WTC11 (cell line): ENCODE data around the gene PRXL2B. TPM values are rescaled to one million over a fixed set of nuclear protein-coding genes. Genes with fewer than 3 reads are reported as not detected.

Source experiments
- ATF1 ChIP-seq: sonication (generic); formaldehyde crosslinking; IDR thresholded peaks from 2 replicates; pipeline ENCODE4 v1.8.1; 2023; ENCODE audit warnings: mild to moderate bottlenecking, moderate library complexity, missing genetic modification reagents
- EMX1 ChIP-seq: fragments of 250-450 bp; sonication (Bioruptor Pico); IDR thresholded peaks from 2 replicates; pipeline ENCODE4 v1.8.0; 2021; ENCODE audit warnings: mild to moderate bottlenecking
- ERG ChIP-seq: fragments of 250-450 bp; sonication (Bioruptor Pico); IDR thresholded peaks from 2 replicates; pipeline ENCODE4 v1.8.0; 2021; ENCODE audit warnings: mild to moderate bottlenecking
- GRHL2 ChIP-seq: fragments of 250-450 bp; sonication (Bioruptor Pico); IDR thresholded peaks from 2 replicates; pipeline ENCODE4 v1.8.0; 2022; ENCODE audit warnings: mild to moderate bottlenecking, moderate library complexity; ENCODE audit not compliant: insufficient replicate concordance, severe bottlenecking
- HMGA2 ChIP-seq: fragments of 250-450 bp; sonication (Bioruptor Pico); IDR thresholded peaks from 2 replicates; pipeline ENCODE4 v1.4.0; 2021; ENCODE audit warnings: mild to moderate bottlenecking, moderate library complexity
- IRF1 ChIP-seq: sonication (generic); formaldehyde crosslinking; IDR thresholded peaks from 2 replicates; pipeline ENCODE4 v1.8.0; 2023; ENCODE audit warnings: missing genetic modification reagents
- JAZF1 ChIP-seq: fragments of 250-450 bp; sonication (Bioruptor Pico); IDR thresholded peaks from 2 replicates; pipeline ENCODE4 v1.9.0; 2021; ENCODE audit warnings: moderate library complexity, mild to moderate bottlenecking, inconsistent platforms
- TEAD1 ChIP-seq: sonication (generic); formaldehyde crosslinking; IDR thresholded peaks from 2 replicates; pipeline ENCODE4 v1.8.0; 2022; ENCODE audit warnings: mild to moderate bottlenecking, missing genetic modification reagents
- USF2 ChIP-seq: sonication (generic); formaldehyde crosslinking; IDR thresholded peaks from 2 replicates; pipeline ENCODE4 v1.8.1; 2023; ENCODE audit warnings: mild to moderate bottlenecking, missing genetic modification reagents, moderate library complexity
- ZNF232 ChIP-seq: sonication (generic); formaldehyde crosslinking; IDR thresholded peaks from 2 replicates; pipeline ENCODE4 v1.8.0; 2022; ENCODE audit warnings: mild to moderate bottlenecking, missing genetic modification reagents
- total RNA-seq: library from RNA; stranded (reverse); gene quantifications from 3 replicates; pipeline ENCODE4 v1.2.3, GENCODE V29; 2021
- TF ChIP-seq, protein P1 (sequence below): sonication (generic); formaldehyde crosslinking; IDR thresholded peaks from 2 replicates; pipeline ENCODE4 v1.8.1; 2022; ENCODE audit warnings: mild to moderate bottlenecking, moderate library complexity, missing genetic modification reagents
- TF ChIP-seq, protein P2 (sequence below): sonication (generic); formaldehyde crosslinking; IDR thresholded peaks from 2 replicates; pipeline ENCODE4 v1.8.0; 2022; ENCODE audit warnings: mild to moderate bottlenecking, missing genetic modification reagents
- TF ChIP-seq, protein P3 (sequence below): sonication (generic); formaldehyde crosslinking; IDR thresholded peaks from 2 replicates; pipeline ENCODE4 v1.8.1; 2022; ENCODE audit warnings: low read depth, mild to moderate bottlenecking, moderate library complexity, missing genetic modification reagents, borderline replicate concordance
- TF ChIP-seq, protein P4 (sequence below): sonication (generic); formaldehyde crosslinking; IDR thresholded peaks from 2 replicates; pipeline ENCODE4 v1.8.0; 2022; ENCODE audit warnings: mild to moderate bottlenecking, missing genetic modification reagents
- TF ChIP-seq, protein P5 (sequence below): sonication (generic); formaldehyde crosslinking; IDR thresholded peaks from 2 replicates; pipeline ENCODE4 v1.8.1; 2023; ENCODE audit warnings: mild to moderate bottlenecking, missing genetic modification reagents

PRXL2B gene
- total RNA-seq, 1 experiment from 2014 or later, result 50.3 TPM

- TF ChIP-seq, protein P1, sequence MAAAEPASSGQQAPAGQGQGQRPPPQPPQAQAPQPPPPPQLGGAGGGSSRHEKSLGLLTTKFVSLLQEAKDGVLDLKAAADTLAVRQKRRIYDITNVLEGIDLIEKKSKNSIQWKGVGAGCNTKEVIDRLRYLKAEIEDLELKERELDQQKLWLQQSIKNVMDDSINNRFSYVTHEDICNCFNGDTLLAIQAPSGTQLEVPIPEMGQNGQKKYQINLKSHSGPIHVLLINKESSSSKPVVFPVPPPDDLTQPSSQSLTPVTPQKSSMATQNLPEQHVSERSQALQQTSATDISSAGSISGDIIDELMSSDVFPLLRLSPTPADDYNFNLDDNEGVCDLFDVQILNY (CRISPR knock-in tag), result no peak
- TF ChIP-seq, protein P2, sequence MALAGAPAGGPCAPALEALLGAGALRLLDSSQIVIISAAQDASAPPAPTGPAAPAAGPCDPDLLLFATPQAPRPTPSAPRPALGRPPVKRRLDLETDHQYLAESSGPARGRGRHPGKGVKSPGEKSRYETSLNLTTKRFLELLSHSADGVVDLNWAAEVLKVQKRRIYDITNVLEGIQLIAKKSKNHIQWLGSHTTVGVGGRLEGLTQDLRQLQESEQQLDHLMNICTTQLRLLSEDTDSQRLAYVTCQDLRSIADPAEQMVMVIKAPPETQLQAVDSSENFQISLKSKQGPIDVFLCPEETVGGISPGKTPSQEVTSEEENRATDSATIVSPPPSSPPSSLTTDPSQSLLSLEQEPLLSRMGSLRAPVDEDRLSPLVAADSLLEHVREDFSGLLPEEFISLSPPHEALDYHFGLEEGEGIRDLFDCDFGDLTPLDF (CRISPR knock-in tag), result no peak
- TF ChIP-seq IRF1, result no peak
- no peak for TF ChIP-seq ZNF232 (CRISPR knock-in tag)
- TF ChIP-seq ATF1 (CRISPR knock-in tag), result no peak
- TF ChIP-seq, protein P3, sequence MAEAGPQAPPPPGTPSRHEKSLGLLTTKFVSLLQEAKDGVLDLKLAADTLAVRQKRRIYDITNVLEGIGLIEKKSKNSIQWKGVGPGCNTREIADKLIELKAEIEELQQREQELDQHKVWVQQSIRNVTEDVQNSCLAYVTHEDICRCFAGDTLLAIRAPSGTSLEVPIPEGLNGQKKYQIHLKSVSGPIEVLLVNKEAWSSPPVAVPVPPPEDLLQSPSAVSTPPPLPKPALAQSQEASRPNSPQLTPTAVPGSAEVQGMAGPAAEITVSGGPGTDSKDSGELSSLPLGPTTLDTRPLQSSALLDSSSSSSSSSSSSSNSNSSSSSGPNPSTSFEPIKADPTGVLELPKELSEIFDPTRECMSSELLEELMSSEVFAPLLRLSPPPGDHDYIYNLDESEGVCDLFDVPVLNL (CRISPR knock-in tag), result no peak
- TF ChIP-seq, protein P4, sequence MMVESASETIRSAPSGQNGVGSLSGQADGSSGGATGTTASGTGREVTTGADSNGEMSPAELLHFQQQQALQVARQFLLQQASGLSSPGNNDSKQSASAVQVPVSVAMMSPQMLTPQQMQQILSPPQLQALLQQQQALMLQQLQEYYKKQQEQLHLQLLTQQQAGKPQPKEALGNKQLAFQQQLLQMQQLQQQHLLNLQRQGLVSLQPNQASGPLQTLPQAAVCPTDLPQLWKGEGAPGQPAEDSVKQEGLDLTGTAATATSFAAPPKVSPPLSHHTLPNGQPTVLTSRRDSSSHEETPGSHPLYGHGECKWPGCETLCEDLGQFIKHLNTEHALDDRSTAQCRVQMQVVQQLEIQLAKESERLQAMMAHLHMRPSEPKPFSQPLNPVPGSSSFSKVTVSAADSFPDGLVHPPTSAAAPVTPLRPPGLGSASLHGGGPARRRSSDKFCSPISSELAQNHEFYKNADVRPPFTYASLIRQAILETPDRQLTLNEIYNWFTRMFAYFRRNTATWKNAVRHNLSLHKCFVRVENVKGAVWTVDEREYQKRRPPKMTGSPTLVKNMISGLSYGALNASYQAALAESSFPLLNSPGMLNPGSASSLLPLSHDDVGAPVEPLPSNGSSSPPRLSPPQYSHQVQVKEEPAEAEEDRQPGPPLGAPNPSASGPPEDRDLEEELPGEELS (CRISPR knock-in tag), result peak; percentile 88
- TF ChIP-seq JAZF1 (CRISPR knock-in tag), result no peak
- TF ChIP-seq TEAD1, result no peak
- TF ChIP-seq EMX1 (CRISPR knock-in tag), result no peak
- no peak for TF ChIP-seq ERG
- TF ChIP-seq, protein P5, sequence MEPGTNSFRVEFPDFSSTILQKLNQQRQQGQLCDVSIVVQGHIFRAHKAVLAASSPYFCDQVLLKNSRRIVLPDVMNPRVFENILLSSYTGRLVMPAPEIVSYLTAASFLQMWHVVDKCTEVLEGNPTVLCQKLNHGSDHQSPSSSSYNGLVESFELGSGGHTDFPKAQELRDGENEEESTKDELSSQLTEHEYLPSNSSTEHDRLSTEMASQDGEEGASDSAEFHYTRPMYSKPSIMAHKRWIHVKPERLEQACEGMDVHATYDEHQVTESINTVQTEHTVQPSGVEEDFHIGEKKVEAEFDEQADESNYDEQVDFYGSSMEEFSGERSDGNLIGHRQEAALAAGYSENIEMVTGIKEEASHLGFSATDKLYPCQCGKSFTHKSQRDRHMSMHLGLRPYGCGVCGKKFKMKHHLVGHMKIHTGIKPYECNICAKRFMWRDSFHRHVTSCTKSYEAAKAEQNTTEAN (CRISPR knock-in tag), result no peak
- no peak for TF ChIP-seq GRHL2 (CRISPR knock-in tag)
- no peak for TF ChIP-seq HMGA2
- peak; percentile 92 for TF ChIP-seq USF2 (CRISPR knock-in tag)
Observed at GRCh38 chr1:2545754-2546514, 40.6 kb upstream of the PRXL2B start (continued).
